ENCODE results near the gene ERCC2.
A peak's percentile ranks its signal among the peaks of the same experiment; 100 is the strongest.
"Not testable (repeated sequence)": the region's sequence is repeated elsewhere in the genome, so short reads cannot be mapped to it uniquely, and the experiment has no call there.

Gene ERCC2

GRCh38 chr19:45370410-45371204 is at the start of gene ERCC2:
Gene ERCC2 (minus strand): TSS chr19:45370573. CDS start chr19:45370540, 33 bp downstream.
- DNase-seq: peak; percentile 65

- DNase-seq: no peak
These were observed 49.5 kb upstream of the ERCC2 start for GRCh38 chr19:45419895-45420294.

GRCh38 chr19:45419396-45419795 is 49.0 kb upstream of the ERCC2 start:
- no peak for DNase-seq

- no peak for DNase-seq
These were observed 48.4 kb upstream of the ERCC2 start for GRCh38 chr19:45418802-45419201.

GRCh38 chr19:45417151-45417550 is 46.8 kb upstream of the ERCC2 start:
- DNase-seq: no peak

- DNase-seq: no peak
These were observed 44.1 kb upstream of the ERCC2 start for GRCh38 chr19:45414468-45414867.

- DNase-seq: no peak
These were observed 43.1 kb upstream of the ERCC2 start for GRCh38 chr19:45413497-45413896.

GRCh38 chr19:45410330-45410729 is 40.0 kb upstream of the ERCC2 start:
- not testable (repeated sequence) for DNase-seq

- DNase-seq: no peak
These were observed 39.2 kb upstream of the ERCC2 start for GRCh38 chr19:45409557-45409920.

- DNase-seq: no peak
These were observed 38.6 kb upstream of the ERCC2 start for GRCh38 chr19:45408830-45409556.

GRCh38 chr19:45408121-45408520 is 37.7 kb upstream of the ERCC2 start:
- DNase-seq: no peak

GRCh38 chr19:45407585-45407984 is 37.2 kb upstream of the ERCC2 start:
- not testable (repeated sequence) for DNase-seq

- no peak for DNase-seq
These were observed 36.7 kb upstream of the ERCC2 start for GRCh38 chr19:45407091-45407375.

- DNase-seq: peak; percentile 39
These were observed 36.1 kb upstream of the ERCC2 start, which contains the start of gene POLR1G for GRCh38 chr19:45406226-45407090. Gene POLR1G (plus strand): TSS chr19:45406644. CDS start chr19:45406697, 53 bp downstream.

GRCh38 chr19:45405435-45406225 is 35.3 kb upstream of the ERCC2 start:
- peak; percentile 14 for DNase-seq

GRCh38 chr19:45404557-45405434 is 34.4 kb upstream of the ERCC2 start, which contains the start of gene PPP1R13L:
Gene PPP1R13L (minus strand): TSS chr19:45405069. CDS start chr19:45398318, 6,751 bp downstream.
- no peak for DNase-seq

GRCh38 chr19:45403781-45404556 is 33.6 kb upstream of the ERCC2 start:
- no peak for DNase-seq

GRCh38 chr19:45403272-45403671 is 32.9 kb upstream of the ERCC2 start:
- DNase-seq: no peak

- DNase-seq: no peak
These were observed 32.1 kb upstream of the ERCC2 start for GRCh38 chr19:45402298-45403061.

- no peak for DNase-seq
These were observed 31.4 kb upstream of the ERCC2 start for GRCh38 chr19:45401815-45402214.
